AG09319 (cell line): Measurements from ENCODE around the gene ZBTB42.

ENCODE experiments used
- DNase-seq: peaks from one replicate; pipeline ENCODE4 v3.0.0-alpha.2; 2010; ENCODE audit warnings: low read depth; ENCODE audit errors: extremely low read depth
- CTCF ChIP-seq: IDR thresholded peaks from 2 replicates; pipeline ENCODE4 v1.5.1; 2011; ENCODE audit warnings: low read depth, mild to moderate bottlenecking, inconsistent platforms, low read length, moderate library complexity

ZBTB42 gene

DNA sequence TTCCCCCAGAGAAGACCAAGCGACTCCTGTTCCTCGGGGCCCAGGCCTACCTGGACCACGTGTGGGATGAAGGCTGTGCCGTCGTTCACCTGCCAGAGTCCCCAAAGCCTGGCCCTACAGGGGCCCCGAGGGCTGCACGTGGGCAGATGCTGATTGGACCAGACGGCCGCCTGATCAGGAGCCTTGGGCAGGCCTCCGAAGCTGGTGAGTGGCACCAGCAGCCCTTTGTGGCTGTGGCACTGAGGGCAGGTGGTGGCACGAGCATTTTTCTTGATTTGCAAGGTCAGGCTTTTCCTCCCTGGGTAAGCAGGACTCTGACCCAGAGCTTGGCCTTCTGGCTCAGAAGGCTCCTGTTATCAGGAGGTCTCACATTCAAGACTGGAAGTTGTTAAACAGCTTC lies 45.3 kb upstream of the ZBTB42 start:
- no peak for DNase-seq
- no peak for TF ChIP-seq CTCF

GRCh38 chr14:104756477-104757237 lies 44.2 kb upstream of the ZBTB42 start:
- no peak for DNase-seq

GRCh38 chr14:104757238-104757585 lies 43.7 kb upstream of the ZBTB42 start:
- TF ChIP-seq CTCF, result no peak
- DNase-seq, result no peak

More at GRCh38 chr14:104756477-104757237, 44.2 kb upstream of the ZBTB42 start:
- no peak for TF ChIP-seq CTCF

DNA sequence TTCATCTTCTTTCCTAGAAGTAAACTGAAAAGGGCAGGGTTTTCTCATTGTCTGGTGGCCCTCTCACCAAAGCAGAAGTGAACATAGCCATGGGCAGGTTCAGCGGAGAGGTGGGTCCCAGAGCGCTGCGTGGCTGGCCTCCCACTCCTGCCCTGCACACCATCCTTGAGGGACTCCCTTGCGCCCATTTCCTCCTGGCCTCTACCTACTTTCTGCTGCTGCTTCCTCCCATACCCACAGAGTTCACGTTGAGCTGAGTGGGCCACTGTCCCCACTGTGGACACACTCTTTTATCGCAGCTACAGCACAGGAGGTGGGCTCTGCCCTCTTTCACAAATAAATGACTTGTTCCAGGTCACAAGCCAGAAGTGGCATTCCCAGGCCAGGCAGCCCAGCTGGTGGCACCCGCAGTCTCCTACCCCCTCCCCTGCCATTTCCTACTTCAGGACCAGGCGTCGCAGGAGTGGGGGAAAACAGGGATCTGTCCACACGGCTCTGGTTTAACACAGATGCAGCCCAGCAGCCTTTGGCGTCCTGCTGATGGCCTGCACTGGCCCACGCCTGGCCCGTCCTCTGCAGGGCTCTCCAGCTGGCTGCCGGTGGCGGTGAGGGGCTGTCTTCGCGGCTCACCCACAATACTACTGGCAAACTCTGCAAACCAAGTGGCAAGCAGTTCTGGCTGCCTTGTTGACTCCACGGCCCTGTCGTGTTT lies 43.1 kb upstream of the ZBTB42 start:
- no peak for DNase-seq
- no peak for TF ChIP-seq CTCF

GRCh38 chr14:104758981-104759969 lies 41.6 kb upstream of the ZBTB42 start:
- no peak for DNase-seq
- no peak for TF ChIP-seq CTCF

GRCh38 chr14:104765517-104765916 lies 35.4 kb upstream of the ZBTB42 start:
- TF ChIP-seq CTCF, result no peak
- no peak for DNase-seq
